NCI-H128 (cell line): Measurements from ENCODE around the gene SLC5A1.
"Not testable (repeated sequence)": the region's sequence is repeated elsewhere in the genome, so short reads cannot be mapped to it uniquely, and the experiment has no call there.

Experiments
- DNase-seq: peaks from one replicate; lab custom pipeline; 2025; ENCODE audit not compliant: unreplicated experiment; lab: John Stamatoyannopoulos, UW

Gene SLC5A1

DNA sequence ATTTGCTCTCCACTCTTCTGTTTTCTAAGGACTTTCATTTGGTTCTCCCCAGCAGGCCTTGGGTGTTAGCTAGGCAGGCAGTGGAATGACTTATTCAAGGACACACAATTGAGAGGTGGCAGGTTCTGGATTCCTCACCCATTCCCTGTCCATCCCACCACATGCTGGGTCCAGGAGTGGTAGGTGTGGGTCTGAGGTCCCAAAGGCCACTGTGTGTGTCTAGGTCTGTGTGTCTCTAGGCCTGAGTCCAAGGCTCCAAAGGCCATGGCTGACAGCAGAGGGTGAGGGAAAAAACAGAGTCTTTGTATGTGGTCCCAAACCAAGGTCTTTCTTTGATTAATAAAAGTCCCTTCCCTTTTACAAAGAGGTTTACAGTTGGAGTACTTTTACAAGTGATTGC is 40.8 kb downstream of the SLC5A1 start:
- no peak for DNase-seq

DNA sequence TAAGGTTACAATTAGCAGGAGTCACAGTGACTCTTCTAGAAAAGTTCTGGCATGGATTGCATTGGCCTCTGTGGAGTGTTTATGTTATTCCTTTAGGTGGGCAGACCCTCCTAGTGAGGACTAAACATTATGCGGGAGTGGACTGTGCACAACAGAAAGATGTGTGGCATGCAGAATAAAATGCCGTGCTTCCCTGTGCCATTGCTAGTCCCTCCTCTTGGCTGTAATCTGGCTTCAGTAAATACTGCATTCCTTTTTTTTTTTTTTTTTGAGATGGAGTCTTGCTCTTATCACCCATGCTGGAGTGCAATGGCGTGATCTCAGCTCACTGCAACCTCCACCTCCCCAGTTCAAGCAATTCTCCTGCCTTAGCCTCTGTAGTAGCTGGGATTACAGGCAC is 45.0 kb downstream of the SLC5A1 start:
- no peak for DNase-seq

DNA sequence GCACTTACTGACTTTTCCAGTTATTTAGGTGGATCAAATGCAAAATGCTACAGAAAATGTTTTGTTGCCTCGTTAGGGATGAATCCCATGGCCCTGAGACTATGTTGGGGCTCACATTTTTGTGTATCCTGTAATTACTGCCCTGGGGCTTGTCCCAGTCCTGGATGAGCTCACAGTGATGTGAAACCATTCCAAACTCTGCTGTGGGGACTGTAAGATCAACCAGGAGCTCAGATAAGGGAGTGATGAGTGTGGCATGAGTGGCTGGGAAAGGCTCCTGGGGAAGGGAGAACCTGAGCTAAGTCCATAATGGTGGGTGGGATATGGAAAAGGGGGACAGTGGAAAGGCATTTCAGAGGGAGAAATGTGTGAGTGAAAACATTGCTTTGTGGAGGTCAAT is 54.0 kb downstream of the SLC5A1 start:
- DNase-seq: no peak

DNA sequence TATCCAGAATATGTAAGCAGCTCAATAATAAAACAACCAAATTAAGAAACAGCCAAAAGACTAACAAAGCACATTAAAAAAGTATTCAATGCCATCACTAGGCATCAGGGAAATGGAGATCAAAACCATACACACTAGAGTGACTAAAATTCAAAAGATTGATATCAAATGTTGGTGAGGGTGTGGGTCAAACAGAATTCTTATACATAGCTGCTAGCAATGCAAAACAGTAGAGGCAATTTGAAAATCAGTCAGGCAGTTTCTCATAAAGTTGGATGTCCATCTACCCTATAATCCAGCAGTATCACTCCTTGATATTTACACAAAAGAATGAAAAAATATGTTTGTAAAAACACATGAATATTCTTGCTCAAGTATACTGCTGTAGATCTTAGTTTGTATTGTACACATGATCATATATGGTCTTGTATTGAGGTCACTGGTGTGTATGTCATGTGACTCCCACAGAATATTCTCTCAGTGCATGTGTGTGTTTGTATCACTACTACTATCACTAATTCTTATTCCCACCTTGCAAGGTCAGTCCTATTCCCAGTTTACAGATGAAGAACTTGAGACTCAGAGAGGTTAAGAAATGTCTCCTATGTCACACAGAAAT is 54.9 kb downstream of the SLC5A1 start:
- DNase-seq: no peak

DNA sequence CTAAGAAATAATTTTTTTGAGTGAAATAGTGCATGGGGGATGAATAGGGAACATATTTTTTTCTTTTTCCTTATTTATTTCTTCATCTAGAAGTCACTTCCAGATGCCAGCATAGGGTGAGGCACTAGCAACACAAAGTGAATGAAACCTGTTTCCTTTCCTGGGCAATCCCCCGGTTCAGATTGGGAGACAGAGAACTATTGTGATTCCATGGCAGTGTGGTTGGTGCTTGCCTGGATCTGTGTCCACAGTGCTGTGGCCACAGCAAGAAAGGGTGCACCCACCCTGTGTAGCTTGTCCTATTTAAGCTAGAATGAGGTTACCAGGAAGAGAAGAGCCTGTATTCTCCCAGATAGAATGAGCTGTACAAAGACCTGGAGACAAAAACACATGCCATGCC is 57.6 kb downstream of the SLC5A1 start:
- no peak for DNase-seq

DNA sequence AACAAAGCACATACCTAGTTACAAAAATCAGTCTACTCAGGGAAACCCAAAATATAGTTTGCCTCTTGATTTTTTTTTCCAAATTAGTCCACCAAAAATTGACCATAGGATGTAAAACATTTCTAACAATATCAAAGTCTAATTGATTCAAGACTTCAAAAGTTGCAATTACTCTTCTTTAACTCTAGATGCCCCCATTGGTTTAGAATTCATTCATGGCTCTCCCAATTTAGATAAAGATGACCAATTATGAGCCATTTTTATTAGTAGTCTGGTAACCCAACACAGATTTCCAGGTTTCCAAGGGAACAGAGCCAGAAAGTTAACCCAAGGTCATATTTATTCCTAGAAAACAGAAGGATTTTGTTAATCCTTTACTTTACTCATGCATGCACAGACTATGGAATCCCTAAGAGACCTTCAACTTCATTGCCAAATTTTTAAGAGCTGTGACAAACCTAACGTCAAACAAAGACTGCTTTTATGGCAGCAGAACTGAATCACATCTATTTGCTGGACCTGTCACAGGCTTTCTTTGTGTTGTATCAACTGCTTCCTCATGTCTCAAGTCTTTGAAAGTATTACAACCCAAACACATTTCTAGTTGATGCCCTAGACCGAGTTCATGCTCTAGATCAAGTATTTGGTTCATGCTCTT is 60.7 kb downstream of the SLC5A1 start:
- no peak for DNase-seq

DNA sequence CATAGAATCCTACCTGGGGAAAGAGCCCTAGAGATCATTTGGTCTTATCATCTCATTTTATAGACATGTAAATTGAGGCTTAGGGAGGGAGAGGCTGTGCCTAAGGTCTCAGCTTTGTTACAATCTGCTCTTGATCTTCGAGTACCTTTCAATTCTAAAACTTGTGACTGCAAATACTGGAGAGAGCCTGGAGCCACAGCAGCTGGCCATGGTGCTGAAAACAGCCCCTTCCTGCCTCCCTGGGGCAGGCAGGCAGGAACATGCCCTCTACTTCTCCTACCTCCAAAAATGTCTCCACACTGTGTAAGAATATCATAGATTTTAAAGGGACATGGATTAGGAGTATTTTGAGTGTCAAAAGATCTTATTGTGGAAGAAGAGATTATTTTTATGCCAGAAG is 63.9 kb downstream of the SLC5A1 start:
- DNase-seq: no peak

DNA sequence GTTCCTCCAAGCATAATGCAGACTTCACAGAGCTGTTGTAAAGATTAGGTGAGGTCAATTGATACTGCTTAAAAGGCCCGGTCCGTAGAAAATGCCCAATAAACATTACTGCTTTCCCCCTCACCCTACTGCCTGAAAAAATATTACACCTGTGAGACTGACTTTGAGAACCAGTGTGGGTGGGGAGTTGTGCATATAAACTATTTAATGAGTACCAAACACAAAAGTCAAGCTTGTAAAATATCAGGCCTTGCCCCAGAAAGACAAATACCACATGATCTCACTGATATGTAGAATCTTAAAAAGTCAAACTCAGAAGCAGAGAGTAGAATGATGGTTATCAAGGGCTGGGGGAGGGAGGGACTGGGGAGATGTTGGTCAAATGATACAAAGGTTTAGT is 69.3 kb downstream of the SLC5A1 start:
- DNase-seq: no peak

DNA sequence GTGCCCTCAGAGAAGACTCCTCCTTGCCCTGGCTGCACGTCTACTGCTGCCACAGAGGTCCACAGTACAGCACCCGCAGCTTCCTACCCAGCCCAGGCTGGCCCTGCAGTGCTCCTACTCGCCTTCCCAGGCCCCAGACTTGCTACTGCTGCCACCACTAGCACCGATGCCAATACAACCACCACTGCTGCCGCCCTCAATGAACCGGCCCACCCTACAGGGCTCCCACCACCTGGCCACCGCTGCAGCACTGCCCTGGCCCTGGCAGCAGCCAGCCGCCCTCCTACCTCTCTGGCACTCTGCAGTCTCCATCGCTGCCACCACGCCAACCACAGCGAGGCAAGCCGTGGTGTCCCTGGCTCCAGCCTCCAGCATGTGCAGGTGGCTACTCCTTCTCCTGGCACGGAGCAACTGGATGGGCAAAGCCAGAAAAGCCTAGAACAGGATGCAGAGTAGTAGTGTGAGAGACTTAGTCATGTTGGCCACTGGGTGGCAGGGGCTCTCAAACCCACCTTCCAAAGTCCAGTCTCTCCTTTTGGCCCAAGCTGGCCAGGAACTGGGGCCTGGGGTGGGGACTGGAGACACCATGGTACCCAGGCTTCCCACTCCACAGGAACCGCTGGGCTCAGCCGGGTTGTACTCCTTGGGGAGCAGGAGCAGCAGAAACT is 76.6 kb downstream of the SLC5A1 start:
- DNase-seq: no peak

DNA sequence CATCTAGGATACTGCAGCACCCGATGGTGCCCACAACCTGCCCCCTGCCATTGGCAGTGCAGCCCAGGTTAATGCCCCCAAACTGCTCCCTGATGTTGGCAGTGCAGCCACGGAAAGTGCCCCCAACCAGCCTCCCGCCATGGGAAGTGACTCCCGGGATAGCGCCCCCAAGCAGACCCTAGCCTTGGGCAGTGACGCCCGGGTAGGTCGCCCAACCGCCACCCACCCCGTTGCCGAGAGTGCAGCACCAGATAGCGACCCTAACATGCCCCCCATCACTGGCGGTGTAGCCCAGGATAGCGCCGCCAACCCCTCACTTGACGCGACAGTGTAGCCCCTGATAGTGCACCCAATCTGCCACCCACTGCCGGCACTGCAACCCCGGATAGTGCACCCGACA is 77.5 kb downstream of the SLC5A1 start:
- DNase-seq: no peak

DNA sequence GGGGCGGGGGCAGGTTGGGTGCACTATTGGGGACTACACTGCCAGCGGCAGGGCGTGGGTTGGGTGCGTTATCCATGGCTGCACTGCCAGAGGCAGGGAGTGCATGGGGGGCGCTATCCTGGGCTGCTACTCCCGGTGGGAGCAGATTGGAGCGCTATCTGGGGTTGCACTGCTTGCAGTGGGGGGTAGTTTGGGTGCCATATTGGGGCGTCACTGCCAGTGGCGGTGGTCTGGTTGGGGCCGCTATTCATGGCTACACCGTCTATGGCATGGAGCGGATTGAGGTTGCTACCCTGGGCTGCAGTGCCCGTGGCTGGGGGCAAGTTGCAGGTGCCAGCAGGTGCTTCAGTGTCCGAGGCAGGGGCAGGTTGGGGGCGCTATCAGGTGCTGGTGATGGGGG is 79.8 kb downstream of the SLC5A1 start:
- no peak for DNase-seq

DNA sequence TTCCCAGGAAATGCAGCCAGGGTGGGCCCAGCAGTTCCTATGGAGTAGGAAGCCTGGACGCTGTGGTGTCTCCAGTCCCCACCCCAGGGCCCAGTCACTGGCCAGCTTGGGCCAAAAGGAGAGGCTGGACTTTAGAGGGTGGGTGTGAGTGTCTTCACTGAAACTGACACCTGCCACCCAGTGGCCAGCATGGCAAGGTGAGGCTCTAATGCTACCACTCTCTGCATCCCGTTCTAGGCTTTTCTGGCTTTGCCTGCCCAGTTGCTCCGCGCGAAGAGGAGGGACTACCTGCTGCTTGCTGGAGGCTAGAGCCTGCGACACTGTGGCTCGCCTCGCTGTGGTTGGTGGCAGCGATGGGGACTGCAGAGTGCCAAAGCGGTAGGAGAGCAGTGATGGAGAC is 80.6 kb downstream of the SLC5A1 start:
- no peak for DNase-seq

DNA sequence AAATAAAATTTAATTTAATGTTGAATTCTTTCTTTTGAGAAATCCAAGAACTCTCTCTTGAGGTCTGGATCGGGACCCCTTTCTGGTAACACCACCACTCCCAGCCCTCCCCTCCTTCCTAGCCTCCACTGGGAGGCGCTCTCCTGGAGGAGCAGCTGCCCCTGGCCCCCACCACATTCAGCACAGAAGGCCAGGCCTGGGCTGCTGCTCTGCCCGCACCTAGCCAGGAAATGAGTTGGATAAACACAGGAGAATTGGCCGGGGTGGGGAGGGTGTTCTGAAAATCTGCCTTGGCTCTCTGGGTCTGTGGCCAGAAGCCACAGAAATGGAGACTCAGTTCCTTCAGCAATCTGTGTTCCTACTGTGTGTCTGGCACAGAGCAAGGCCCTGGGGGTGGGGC is 84.8 kb downstream of the SLC5A1 start:
- no peak for DNase-seq

DNA sequence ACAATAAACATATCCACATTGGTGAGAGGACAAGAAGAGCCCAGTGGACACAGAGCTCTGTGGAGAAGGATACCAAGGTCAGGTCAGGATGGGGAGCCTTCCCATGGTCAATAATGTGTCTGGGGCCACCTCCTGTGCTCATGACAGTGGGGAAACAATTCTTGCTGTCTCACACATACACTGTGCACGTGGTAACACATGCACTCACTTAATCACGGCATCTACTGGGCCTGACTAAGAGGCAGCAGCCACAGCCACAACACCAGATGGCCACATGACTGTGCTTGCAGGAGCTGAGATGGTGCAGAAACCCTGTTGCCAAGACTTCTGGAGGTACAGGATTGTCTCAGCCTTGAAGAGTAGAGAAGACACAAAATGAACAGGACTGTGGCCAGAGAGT is 87.4 kb downstream of the SLC5A1 start:
- no peak for DNase-seq

DNA sequence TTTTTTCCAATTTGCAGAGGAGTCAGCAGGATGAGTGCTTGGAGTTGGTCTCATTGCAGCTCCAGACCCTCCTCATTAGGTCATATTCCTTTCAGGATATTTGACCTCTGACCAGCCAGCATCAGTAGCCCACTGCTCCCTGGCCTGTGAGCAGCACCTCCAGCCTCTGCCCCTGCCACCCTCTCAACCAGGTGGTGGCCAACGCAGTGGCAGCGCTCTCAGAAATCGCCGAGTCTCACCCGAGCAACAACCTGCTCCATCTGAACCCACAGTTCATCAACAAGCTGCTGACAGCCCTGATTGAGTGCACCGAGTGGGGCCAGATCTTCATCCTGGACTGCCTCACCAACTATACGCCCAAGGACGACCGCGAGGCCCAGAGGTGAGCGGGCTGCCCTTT is 89.1 kb downstream of the SLC5A1 start:
- DNase-seq: no peak

DNA sequence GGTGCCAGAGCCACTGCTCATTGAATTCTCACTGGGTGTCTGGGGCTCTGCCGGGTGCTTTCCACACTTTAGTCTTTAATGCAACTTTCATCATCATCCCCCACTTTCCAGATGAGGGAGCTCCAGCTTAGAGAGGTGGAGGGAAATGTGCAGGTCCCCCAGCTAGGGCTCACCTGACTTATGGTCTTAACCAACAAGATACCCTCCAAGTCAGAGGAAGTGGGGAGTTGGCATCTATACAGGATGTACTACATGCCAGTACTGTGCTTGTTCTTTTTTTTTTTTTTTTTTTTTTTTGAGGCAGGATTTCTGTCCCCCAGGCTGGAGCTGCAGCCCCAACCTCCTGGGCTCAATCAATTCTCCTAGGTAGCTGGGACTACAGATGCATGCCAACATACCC is 89.7 kb downstream of the SLC5A1 start:
- DNase-seq: no peak

DNA sequence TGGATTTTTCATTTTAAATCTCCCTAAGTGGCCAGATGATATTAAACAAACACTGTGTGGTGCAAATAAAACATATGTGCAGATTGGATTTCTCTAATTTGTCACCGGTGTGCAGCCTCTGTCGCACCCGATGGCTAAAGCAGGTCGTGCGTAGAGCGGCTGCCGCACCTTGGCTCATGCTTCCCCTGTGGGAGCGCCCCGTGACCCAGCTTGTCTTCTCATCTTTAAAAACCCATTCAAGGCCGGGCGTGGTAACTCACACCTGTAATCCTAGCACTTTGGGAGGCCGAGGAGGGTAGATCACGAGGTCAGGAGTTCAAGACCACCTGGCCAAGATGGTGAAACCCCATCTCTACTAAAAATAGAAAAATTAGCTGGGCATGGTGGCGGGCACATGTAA is 91.7 kb downstream of the SLC5A1 start:
- DNase-seq: not testable (repeated sequence)

DNA sequence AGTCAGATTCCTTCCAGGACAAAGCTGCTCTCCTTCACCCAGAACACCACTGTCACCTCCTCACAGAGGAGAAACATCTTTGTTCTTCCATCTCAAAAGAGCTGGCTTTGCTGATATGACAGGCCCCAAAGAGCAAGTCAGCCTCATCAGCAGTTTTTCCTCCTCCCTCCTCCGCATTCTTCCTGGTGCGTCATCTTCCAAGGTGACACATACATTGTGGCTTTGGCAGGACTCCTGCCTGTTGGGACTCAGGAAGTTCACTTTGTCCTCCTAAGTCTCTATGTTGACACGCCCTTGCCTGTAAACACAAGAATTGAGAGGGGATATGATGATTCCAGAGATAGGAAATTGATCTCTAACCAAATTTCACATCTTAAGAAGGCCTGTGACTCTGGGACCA is 92.9 kb downstream of the SLC5A1 start:
- not testable (repeated sequence) for DNase-seq

DNA sequence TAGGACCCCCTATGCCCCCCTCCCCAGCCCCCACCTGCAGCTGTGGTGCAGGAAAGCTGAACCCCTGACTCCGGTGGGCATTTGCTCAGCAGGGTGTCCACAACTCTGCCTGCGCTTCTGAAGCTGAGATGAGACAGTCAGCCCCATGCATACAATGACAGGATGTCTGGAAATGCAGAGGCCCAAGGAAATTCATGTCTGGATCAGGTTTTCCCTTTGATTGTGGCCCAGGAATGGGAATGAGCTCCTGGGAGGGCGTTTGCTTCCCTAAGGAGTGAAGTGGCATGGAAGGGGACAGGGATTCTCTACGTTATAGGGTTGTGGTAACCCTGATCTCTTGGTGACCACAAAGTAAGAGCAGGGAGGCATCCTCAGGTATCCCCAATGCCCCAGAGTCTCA is 93.8 kb downstream of the SLC5A1 start:
- not testable (repeated sequence) for DNase-seq

DNA sequence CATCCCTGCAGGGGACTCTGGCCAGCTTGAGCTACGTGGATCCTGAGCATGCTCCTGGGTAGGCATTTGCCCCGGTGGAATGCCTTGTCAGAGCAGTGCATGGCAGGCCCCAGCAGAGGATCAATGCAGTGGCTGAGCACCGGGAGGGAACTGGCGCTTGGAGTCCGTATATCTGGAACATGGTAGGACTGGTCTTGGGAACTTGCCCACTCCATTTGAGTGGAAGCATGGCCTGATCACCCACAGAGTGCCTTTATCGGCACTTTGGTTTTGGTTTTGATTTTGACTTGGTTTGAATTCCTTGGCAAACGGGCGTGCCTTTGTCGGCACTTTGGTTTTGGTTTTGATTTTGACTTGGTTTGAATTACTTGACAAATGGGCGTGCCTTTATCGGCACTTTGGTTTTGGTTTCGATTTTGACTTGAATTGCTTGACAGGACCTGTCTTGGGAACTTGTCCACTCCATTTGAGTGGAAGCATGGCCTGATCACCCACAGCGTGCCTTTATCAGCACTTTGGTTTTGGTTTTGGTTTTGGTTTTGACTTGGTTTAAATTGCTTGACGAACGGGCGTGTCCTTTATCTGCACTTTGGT is 94.8 kb downstream of the SLC5A1 start:
- DNase-seq: not testable (repeated sequence)

DNA sequence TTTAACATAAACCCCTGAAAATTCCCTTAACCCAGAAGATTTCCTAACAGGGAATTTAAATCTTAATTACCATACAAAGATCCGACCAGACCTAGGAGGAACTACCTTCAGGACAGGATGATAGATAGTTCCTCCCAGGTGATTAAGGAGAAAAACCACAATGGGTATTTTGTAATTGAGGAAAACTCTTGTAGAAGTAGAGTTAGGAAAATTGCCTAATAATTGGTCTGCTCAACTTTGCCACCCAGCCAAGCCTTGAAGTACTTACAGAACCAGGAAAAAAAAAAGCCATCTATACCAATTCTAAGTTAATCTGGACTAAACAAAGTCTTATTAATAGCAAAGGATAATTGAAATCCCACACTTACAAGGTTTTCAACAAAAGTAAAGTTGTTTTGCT is 95.5 kb downstream of the SLC5A1 start:
- not testable (repeated sequence) for DNase-seq

DNA sequence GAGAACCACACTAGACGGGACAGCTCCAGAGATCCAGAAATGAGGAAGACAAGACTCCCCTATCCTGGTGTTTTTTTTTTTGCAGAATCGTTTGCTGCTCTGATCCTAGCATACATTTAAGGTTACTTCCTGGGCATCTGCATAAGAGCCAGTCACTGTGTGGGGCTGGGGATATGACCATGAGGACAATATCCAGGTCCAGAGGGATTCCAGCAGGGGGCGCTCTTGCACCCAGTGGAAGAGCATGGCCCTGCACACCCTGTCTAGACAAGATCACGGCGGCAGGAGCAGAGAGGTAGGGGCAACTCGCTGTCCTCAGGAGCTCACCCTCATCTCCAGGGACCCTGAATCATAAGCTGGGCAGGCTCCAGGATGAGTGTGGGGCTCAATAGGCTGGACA is 97.6 kb downstream of the SLC5A1 start:
- not testable (repeated sequence) for DNase-seq
